Mammary epithelial cell (primary cell): ENCODE results near the gene RTP3.

ENCODE experiments used
- EZH2 ChIP-seq: IDR thresholded peaks from 2 replicates; pipeline ENCODE4 v1.6.1; 2012; ENCODE audit warnings: low read length, inconsistent platforms, borderline replicate concordance
- TF ChIP-seq, protein P1 (sequence below), 2 donors: IDR thresholded peaks in 1 of 2; conservative IDR thresholded peaks in 1 of 2; 2 replicates each; pipeline ENCODE4 v1.5.1; 2011 to 2012; ENCODE audit warnings: inconsistent platforms in 2 of 2, low read length in 2 of 2, mild to moderate bottlenecking in 2 of 2, control low read depth in 1 of 2, low read depth in 1 of 2; ENCODE audit not compliant: insufficient read depth in 1 of 2; ENCODE audit errors: extremely low read depth in 1 of 2

DNA sequence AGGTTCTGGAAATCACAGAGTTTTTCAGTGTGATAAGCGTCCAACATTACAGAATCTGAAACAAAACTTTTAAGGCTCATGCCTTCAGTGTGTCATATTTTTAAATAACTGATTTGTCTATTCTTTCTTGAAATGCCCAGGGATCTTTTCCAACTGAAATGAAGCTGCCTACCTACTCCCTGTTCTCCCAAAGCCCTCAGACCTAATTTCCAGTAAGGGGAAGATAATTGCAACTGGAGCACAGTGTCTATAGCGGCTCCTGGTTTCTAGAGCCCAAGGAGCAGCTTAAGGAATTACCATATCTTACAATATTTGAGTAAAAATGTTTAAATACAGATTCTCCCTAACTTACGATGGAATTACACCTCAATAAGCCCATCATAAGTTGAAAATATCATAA is 35.3 kb downstream of the RTP3 start:
- TF ChIP-seq, protein P1, sequence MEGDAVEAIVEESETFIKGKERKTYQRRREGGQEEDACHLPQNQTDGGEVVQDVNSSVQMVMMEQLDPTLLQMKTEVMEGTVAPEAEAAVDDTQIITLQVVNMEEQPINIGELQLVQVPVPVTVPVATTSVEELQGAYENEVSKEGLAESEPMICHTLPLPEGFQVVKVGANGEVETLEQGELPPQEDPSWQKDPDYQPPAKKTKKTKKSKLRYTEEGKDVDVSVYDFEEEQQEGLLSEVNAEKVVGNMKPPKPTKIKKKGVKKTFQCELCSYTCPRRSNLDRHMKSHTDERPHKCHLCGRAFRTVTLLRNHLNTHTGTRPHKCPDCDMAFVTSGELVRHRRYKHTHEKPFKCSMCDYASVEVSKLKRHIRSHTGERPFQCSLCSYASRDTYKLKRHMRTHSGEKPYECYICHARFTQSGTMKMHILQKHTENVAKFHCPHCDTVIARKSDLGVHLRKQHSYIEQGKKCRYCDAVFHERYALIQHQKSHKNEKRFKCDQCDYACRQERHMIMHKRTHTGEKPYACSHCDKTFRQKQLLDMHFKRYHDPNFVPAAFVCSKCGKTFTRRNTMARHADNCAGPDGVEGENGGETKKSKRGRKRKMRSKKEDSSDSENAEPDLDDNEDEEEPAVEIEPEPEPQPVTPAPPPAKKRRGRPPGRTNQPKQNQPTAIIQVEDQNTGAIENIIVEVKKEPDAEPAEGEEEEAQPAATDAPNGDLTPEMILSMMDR (conservative IDR thresholded peaks at IDR 0.05 in 1 of 2, IDR thresholded peaks at IDR 0.05 in 1 of 2; ENCODE audit: extremely low read depth in 1 of 2, insufficient read depth in 1 of 2, low read depth in 1 of 2, low read length in 2 of 2) = no peak
- no peak for TF ChIP-seq EZH2
